Peyer's patch (tissue), 4 donors: ENCODE results near the gene MRGPRD.

Experiments
- CTCF ChIP-seq, 6 experiments: fragments of 450-650 bp in 4 of 6; fragments of 200-600 bp in 2 of 6; sonication (generic) in 1 of 6; IDR thresholded peaks; one replicate each; pipeline ENCODE4 v1.5.1; 2017 to 2019; ENCODE audit warnings: antibody characterized with exemption in 6 of 6, mild to moderate bottlenecking in 3 of 6, moderate library complexity in 1 of 6
- POLR2A ChIP-seq, 2 donors: fragments of 450-650 bp; IDR thresholded peaks; one replicate each; pipeline ENCODE4 v1.5.1; 2017; ENCODE audit warnings: antibody characterized with exemption in 2 of 2, mild to moderate bottlenecking in 2 of 2, moderate library complexity in 2 of 2

- no peak for TF ChIP-seq CTCF (IDR thresholded peaks at IDR 0.05)
- no peak for TF ChIP-seq POLR2A (IDR thresholded peaks at IDR 0.05)
These were observed 25.0 kb upstream of the MRGPRD start for GRCh38 chr11:69005631-69006368.
